ENCODE measurements around the gene RRBP1. TPM values are rescaled to one million over a fixed set of nuclear protein-coding genes. Genes with fewer than 3 reads are reported as not detected.

The RRBP1 gene
- total RNA-seq, 1 donor from 2014 or later: 101 TPM

DNA sequence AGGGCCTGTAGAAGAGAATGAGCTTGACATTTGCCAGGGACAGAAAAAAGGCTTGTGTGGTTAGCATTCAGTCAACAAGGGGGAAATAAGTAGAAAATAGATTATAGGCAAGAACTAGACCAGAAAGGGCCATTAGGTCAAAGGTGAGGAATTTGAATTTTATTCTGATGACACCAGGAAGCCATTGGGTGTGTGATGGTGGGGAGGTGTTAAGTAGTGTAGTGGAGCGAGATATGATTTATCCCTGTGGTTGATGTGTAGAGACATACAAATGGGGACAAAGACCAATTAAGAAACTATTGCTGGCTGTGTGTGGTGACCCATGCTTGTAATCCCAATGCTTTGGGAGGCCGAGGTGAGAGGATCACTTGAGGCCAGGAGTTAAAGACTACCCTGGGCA is 101.1 kb downstream of the RRBP1 start:
- TF ChIP-seq, protein P1, sequence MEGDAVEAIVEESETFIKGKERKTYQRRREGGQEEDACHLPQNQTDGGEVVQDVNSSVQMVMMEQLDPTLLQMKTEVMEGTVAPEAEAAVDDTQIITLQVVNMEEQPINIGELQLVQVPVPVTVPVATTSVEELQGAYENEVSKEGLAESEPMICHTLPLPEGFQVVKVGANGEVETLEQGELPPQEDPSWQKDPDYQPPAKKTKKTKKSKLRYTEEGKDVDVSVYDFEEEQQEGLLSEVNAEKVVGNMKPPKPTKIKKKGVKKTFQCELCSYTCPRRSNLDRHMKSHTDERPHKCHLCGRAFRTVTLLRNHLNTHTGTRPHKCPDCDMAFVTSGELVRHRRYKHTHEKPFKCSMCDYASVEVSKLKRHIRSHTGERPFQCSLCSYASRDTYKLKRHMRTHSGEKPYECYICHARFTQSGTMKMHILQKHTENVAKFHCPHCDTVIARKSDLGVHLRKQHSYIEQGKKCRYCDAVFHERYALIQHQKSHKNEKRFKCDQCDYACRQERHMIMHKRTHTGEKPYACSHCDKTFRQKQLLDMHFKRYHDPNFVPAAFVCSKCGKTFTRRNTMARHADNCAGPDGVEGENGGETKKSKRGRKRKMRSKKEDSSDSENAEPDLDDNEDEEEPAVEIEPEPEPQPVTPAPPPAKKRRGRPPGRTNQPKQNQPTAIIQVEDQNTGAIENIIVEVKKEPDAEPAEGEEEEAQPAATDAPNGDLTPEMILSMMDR (IDR thresholded peaks at IDR 0.05): no peak
- Histone ChIP-seq H3K4me3 (peak overlapping the region in 1 of 2 donors; percentile 93), H3K27ac (peak overlapping the region in 1 of 2 donors; percentile 50), H3K4me1 (peaks cover 0 to 60% of the 10 kb centered on the region in 2 donors), H3K9me3 (no peaks in the 10 kb centered on the region), H3K36me3 (peaks cover 0 to 33% of the 10 kb centered on the region in 2 donors), H3K27me3 (no peaks in the 10 kb centered on the region)
- no peak for DNase-seq (ENCODE audit: low spot score in 2 of 2)
- intact Hi-C loops (cut with DNase I): no loop called here

DNA sequence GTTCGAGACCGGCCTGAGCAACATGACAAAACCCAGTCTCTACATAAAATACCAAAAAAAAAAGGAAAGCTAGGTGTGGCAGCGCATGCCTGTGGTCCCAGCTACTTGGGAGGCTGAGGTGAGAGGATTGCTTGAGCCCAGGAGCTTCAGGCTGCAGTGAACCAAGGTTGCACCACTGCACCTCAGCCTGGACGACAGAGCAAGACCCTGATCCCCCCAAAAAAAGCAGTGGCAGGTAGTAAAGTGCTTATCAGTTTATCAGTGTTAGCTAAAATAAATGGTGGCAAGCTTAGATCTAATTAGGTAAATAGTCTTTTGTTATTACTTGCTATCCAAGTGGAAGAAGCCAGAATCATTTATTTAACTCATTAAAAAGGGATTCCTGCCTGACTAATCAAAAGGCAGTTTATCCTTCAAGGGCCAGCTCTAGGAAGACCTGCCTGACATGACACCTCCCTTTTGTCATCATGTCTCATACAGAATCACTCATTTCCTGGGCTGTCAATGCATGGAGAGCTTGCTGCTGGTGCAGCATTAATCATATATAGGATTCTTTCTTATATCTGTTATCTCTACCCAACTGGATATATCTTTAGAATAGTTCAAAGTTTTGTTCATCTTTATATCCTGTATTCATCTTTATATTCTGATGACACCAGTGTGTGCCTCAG is 102.5 kb downstream of the RRBP1 start:
- DNase-seq (ENCODE audit: low spot score in 2 of 2): no peak
- Histone ChIP-seq H3K4me1 (peaks cover 0 to 58% of the 10 kb centered on the region in 2 donors), H3K36me3 (peaks cover 0 to 35% of the 10 kb centered on the region in 2 donors), H3K4me3 (peak overlapping the region; percentile 8 to 93), H3K27me3 (no peaks in the 10 kb centered on the region), H3K27ac (peak overlapping the region in 1 of 2 donors; percentile 50), H3K9me3 (no peaks in the 10 kb centered on the region)
- intact Hi-C loops (cut with DNase I): no loop called here
- TF ChIP-seq, protein P1 (IDR thresholded peaks at IDR 0.05): no peak

DNA sequence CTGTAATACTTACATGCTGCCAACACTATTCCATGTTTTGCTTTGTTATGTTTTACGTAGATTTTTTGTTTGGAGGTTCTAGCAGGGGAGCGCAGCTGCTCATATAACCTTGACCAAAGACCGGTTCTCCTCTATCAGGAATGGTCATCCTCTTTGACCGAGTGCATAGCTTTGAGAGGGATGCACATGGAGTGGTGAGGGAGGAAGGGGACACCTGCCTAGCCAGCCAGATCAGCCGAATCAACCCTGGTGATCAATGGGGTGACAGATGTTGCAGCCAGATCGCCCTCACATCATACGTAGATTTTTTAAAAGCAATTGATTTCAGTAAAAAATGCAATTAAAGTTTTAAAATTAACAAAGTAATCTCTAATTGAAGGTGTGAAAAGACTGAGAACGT is 105.8 kb downstream of the RRBP1 start:
- TF ChIP-seq, protein P1 (IDR thresholded peaks at IDR 0.05): no peak
- H3K9me3 ChIP-seq: no peaks in the 10 kb centered on the region
- peak overlapping the region; percentile 22 to 93 for H3K4me3 ChIP-seq
- no peaks in the 10 kb centered on the region for H3K27me3 ChIP-seq
- H3K4me1 ChIP-seq: peaks cover 0 to 49% of the 10 kb centered on the region in 2 donors
- peak overlapping the region in 1 of 2 donors; percentile 33 for H3K27ac ChIP-seq
- no peak for DNase-seq (ENCODE audit: low spot score in 2 of 2)
- peaks cover 3 to 23% of the 10 kb centered on the region in 2 donors for H3K36me3 ChIP-seq
- intact Hi-C loops (cut with DNase I): no loop called here

DNA sequence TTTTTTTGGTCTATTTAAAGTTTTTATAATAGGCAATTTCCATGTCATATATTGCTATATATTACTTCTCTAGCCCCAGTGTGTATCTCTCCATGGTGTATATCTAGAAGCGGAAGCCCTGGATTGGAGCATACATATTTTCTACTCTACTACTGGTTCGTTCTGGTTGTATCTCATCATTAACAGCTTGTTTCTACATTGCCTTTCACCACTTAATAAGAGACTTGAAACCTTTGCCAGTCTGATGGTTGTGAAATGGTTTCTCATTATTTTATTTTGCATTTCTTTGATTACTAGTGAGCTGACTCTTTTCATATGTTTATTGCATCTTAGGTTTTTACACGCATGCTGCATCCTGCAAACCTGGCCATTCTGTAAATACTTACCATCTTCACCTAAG is 108.6 kb downstream of the RRBP1 start:
- H3K9me3 ChIP-seq: no peaks in the 10 kb centered on the region
- peak overlapping the region in 1 of 2 donors; percentile 10 for H3K27ac ChIP-seq
- TF ChIP-seq, protein P1 (IDR thresholded peaks at IDR 0.05): no peak
- peak overlapping the region; percentile 93 to 99 for H3K4me3 ChIP-seq
- H3K27me3 ChIP-seq: no peaks in the 10 kb centered on the region
- DNase-seq (ENCODE audit: low spot score in 2 of 2): no peak
- peaks cover 0 to 25% of the 10 kb centered on the region in 2 donors for H3K4me1 ChIP-seq
- intact Hi-C loops (cut with DNase I): no loop called here
- H3K36me3 ChIP-seq: peaks cover 3 to 14% of the 10 kb centered on the region in 2 donors

DNA sequence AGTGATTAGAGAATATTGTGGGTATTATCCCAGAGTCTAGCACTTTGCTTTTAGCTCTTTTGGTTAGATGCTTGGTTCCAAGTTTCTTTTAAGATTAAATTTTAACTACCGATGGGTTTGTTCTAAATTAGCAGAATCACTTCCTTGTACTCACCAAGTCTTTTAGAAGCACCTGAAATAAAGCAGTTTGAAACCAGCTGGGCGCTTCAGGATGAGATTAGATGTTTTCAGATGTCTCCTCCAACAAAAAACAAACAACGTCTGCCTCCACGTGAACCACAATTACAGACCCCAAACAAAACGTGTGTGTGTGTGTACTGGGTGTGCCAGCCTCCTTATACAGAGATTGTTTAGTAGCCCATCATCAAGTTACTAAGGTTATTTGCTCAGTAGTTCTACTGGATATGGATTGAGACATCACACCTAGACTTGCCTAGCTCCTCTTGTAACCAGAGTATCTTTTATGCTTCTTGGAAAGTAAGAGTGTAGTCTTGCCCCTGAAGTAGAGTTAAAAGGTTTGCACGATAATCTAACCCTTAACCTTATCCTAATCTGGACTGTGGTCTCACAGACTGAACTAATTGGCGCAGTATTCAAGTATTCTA is 109.9 kb downstream of the RRBP1 start:
- Histone ChIP-seq H3K36me3 (peaks cover 3 to 11% of the 10 kb centered on the region in 2 donors), H3K9me3 (no peaks in the 10 kb centered on the region), H3K27me3 (no peaks in the 10 kb centered on the region), H3K4me1 (peaks cover 7 to 30% of the 10 kb centered on the region in 2 donors), H3K27ac (peak overlapping the region; percentile 98 to 100), H3K4me3 (peak overlapping the region; percentile 93 to 99)
- intact Hi-C loops (cut with DNase I): loop anchor here (1.0 kb wide), 1 partner anchor 35 kb away; no protein-coding TSS in a partner anchor
- TF ChIP-seq, protein P1 (IDR thresholded peaks at IDR 0.05): no peak
- DNase-seq (ENCODE audit: low spot score in 2 of 2): no peak
